AG04450 (cell line): Measurements from ENCODE around the gene GGNBP2. TPM values are rescaled to one million over a fixed set of nuclear protein-coding genes. Genes with fewer than 3 reads are reported as not detected.
"Not testable (repeated sequence)": the region's sequence is repeated elsewhere in the genome, so short reads cannot be mapped to it uniquely, and the experiment has no call there.

Experiments
- CTCF ChIA-PET: fragments of 300-600, 350-600 bp; formaldehyde crosslinking; extraction: SDS; loops from one replicate; lab custom pipeline; 2022; ENCODE audit warnings: antibody characterized with exemption, inconsistent platforms; lab: Charles Lee
- POLR2A ChIA-PET: fragments of 350-600 bp; formaldehyde crosslinking; extraction: SDS; loops from one replicate; lab custom pipeline; 2021; ENCODE audit warnings: antibody characterized with exemption, inconsistent platforms; lab: Yijun Ruan, JAX
- DNase-seq: peaks from one replicate; pipeline ENCODE4 v3.0.0-alpha.2; 2011; ENCODE audit warnings: low read depth, low spot score
- H3K27ac ChIP-seq: one replicate; pipeline ENCODE4 v1.5.1; 2012; ENCODE audit warnings: low read depth, low read length, control low read depth
- H3K27me3 ChIP-seq: one replicate; pipeline ENCODE4 v1.6.0; 2012; ENCODE audit warnings: low read length; ENCODE audit not compliant: control insufficient read depth, insufficient read depth
- H3K4me3 ChIP-seq: 2 replicates; pipeline ENCODE4 v1.5.1; 2011; ENCODE audit warnings: mild to moderate bottlenecking, low read depth, low read length, control low read depth
- H3K9me3 ChIP-seq: 2 replicates; pipeline ENCODE4 v1.5.1; 2012; ENCODE audit warnings: low read length; ENCODE audit not compliant: control insufficient read depth, insufficient read depth
- CTCF ChIP-seq: IDR thresholded peaks from 2 replicates; pipeline ENCODE4 v1.5.1; 2011; ENCODE audit warnings: low read depth, low read length, control low read depth, inconsistent platforms
- polyA plus RNA-seq: library from polyadenylated mRNA; depleted of rRNA; stranded (reverse); fragments of >200 nt; gene quantifications from 2 replicates; pipeline ENCODE4 v1.2.3, GENCODE V29; 2011

The GGNBP2 gene
- polyA plus RNA-seq, 1 experiment = 87.6 TPM

- Histone ChIP-seq H3K9me3 (no peaks in the 10 kb centered on the region; the same call in 1 of the 2 replicates), H3K27me3 (no peaks in the 10 kb centered on the region), H3K27ac (no peak overlapping the region), H3K4me3 (peak overlapping the region; percentile 95)
- CTCF ChIA-PET = interaction anchor here (0.6 to 5.0 kb wide), 88 partner anchors 8 to 1167 kb away, joined by 3 to 79 read pairs (median 5); partner anchors contain the start of gene C17orf78
- POLR2A ChIA-PET = interaction anchor here (0.5 to 0.9 kb wide), 2 partner anchors 39 to 764 kb away, joined by 3 to 6 read pairs; no protein-coding TSS in a partner anchor
- TF ChIP-seq CTCF = peak; percentile 91
- DNase-seq = peak; percentile 29
Observed at GRCh38 chr17:36602924-36603384, 58.2 kb downstream of the GGNBP2 start.

- H3K4me3 ChIP-seq, POLR2A ChIA-PET, DNase-seq, H3K27ac ChIP-seq, H3K27me3 ChIP-seq, H3K9me3 ChIP-seq: not testable (repeated sequence)
- CTCF ChIA-PET = interaction anchor here (3.7 to 5.0 kb wide), 2 partner anchors 442 to 769 kb away, joined by 42 to 79 read pairs; partner anchors contain the start of gene C17orf78
Observed at GRCh38 chr17:36605028-36605427, 60.3 kb downstream of the GGNBP2 start.

GRCh38 chr17:36608280-36608679, 63.6 kb downstream of the GGNBP2 start:
- no peak for TF ChIP-seq CTCF
- CTCF ChIA-PET = interaction anchor here (1.3 kb wide), 1 partner anchor 311 kb away, joined by 4 read pairs; no protein-coding TSS in a partner anchor
- no peak overlapping the region for H3K4me3 ChIP-seq
- H3K27me3 ChIP-seq = no peaks in the 10 kb centered on the region
- no peak for DNase-seq
- POLR2A ChIA-PET = interaction anchor here (0.8 kb wide), 1 partner anchor 22 kb away, joined by 4 read pairs; no protein-coding TSS in a partner anchor
- H3K27ac ChIP-seq = no peak overlapping the region
- no peaks in the 10 kb centered on the region for H3K9me3 ChIP-seq

GRCh38 chr17:36608794-36609497, 64.2 kb downstream of the GGNBP2 start:
- POLR2A ChIA-PET = interaction anchor here (0.8 kb wide), 1 partner anchor 21 kb away, joined by 4 read pairs; no protein-coding TSS in a partner anchor
- CTCF ChIA-PET = interaction anchor here (0.5 to 1.3 kb wide), 2 partner anchors 310 to 1003 kb away, joined by 3 to 4 read pairs; no protein-coding TSS in a partner anchor
- peak; percentile 65 for TF ChIP-seq CTCF
- Histone ChIP-seq H3K27me3 (no peaks in the 10 kb centered on the region), H3K4me3 (no peak overlapping the region), H3K27ac (no peak overlapping the region), H3K9me3 (no peaks in the 10 kb centered on the region)
- DNase-seq = peak; percentile 29

- ChIA-PET POLR2A (interaction anchor here (0.7 kb wide), 1 partner anchor 53 kb away, joined by 4 read pairs; no protein-coding TSS in a partner anchor), CTCF (interaction anchor here (0.5 to 2.6 kb wide), 6 partner anchors 7 to 1003 kb away, joined by 3 to 18 read pairs (median 4); partner anchors contain the start of gene MRM1)
- no peaks in the 10 kb centered on the region for H3K9me3 ChIP-seq
- DNase-seq = no peak
- H3K4me3 ChIP-seq = no peak overlapping the region
- no peak overlapping the region for H3K27ac ChIP-seq
- no peaks in the 10 kb centered on the region for H3K27me3 ChIP-seq
- no peak for TF ChIP-seq CTCF
Observed at GRCh38 chr17:36609498-36609862, 64.8 kb downstream of the GGNBP2 start.
